Heart right ventricle (tissue), 16 donors: ENCODE results near the gene XRCC6. TPM values are rescaled to one million over a fixed set of nuclear protein-coding genes. Genes with fewer than 3 reads are reported as not detected.

Experiments
- ATAC-seq, 8 donors: fragments of 200-7000 bp; cut with Tn5 transposase; one replicate each; pipeline ENCODE4 v1.9.1; 2020; ENCODE audit warnings: mild to moderate bottlenecking in 8 of 8, moderate library complexity in 8 of 8, moderate number of reproducible peaks in 1 of 8
- DNase-seq, 2 donors: peaks; one replicate each; pipeline ENCODE4 v3.0.0-alpha.2; 2020
- H3K27ac ChIP-seq, 10 donors: fragments of 200-600 bp; sonication (generic) in 2 of 10; one replicate each; pipeline versions ENCODE4 v1.5.0 to v1.8.0; 2020 to 2022; ENCODE audit warnings: mild to moderate bottlenecking in 3 of 10
- H3K27me3 ChIP-seq, 7 donors: fragments of 200-600 bp; one replicate each; pipeline ENCODE4 v1.8.0; 2021 to 2022; ENCODE audit warnings: mild to moderate bottlenecking in 2 of 7
- H3K36me3 ChIP-seq, 9 donors: fragments of 200-600 bp; sonication (generic) in 1 of 9; one replicate each; pipeline versions ENCODE4 v1.5.0 to v1.8.0; 2020 to 2022; ENCODE audit warnings: mild to moderate bottlenecking in 2 of 9
- H3K4me1 ChIP-seq, 9 donors: fragments of 200-600 bp; sonication (generic) in 1 of 9; one replicate each; pipeline versions ENCODE4 v1.5.0 to v1.8.0; 2020 to 2022; ENCODE audit warnings: mild to moderate bottlenecking in 4 of 9
- H3K4me3 ChIP-seq, 10 donors: fragments of 200-600 bp; sonication (generic) in 2 of 10; one replicate each; pipeline versions ENCODE4 v1.5.0 to v1.8.0; 2020 to 2022; ENCODE audit warnings: mild to moderate bottlenecking in 7 of 10, moderate library complexity in 2 of 10
- H3K9me3 ChIP-seq, 11 donors: fragments of 200-600 bp in 10 of 11; sonication (generic) in 2 of 11; one replicate each; pipeline versions ENCODE4 v1.5.0 to v1.8.0; 2013 to 2022; ENCODE audit warnings: mild to moderate bottlenecking in 2 of 11, control low read depth in 1 of 11, moderate library complexity in 1 of 11
- WGBS, 2 donors: extraction: QIAGEN DNeasy Blood & Tissue Kit; methylation state at CpG; one replicate each; pipeline ENCODE4 v1.1.7; 2013; ENCODE audit warnings: inconsistent platforms in 1 of 2; 5-methylcytosine and 5-hydroxymethylcytosine counted together
- intact Hi-C, 10 donors: fragments of 100-400 bp; cut with DNase I; formaldehyde crosslinking; loops; one replicate each; pipeline versions ENCODE4 v1.11.1 to v1.14.2; 2022
- polyA plus RNA-seq, 2 donors: library from polyadenylated mRNA; stranded (reverse); fragments of 200-250 nt; gene quantifications; one replicate each; pipeline ENCODE4 v1.2.3, GENCODE V29; 2013
- total RNA-seq, 10 donors: library from RNA; stranded (reverse); fragmentation: NEBNext Ultra II Directional in 3 of 10; extraction: Animal tissue kit (Norgen Biotek cat#: 25700) in 3 of 10; gene quantifications; one replicate each; pipeline versions ENCODE4 v1.2.1 to v1.2.4, GENCODE V29; 2021 to 2023
- TF ChIP-seq, protein P1 (sequence below), 9 donors: fragments of 200-600 bp; sonication (generic) in 2 of 9; IDR thresholded peaks; one replicate each; pipeline versions ENCODE4 v1.5.0 to v1.8.0; 2021 to 2022; ENCODE audit warnings: antibody characterized with exemption in 9 of 9, mild to moderate bottlenecking in 5 of 9, moderate library complexity in 1 of 9
- donor health status: Arrhythmogenic right ventricular cardiomyopathy.
- donor health status: ischemic (EF 13 %, LVEDD 7.1; RV severe dilation, severe dysfunction).
- donor health status: healthy with polysubstance abuse.
- donor health status: DM: no; HTN: yes; CAD: no.
- donor health status: DM: no; HTN: no; CAD: no.
- donor health status: ischemic (EF 25% LVEDD 6.9; RV normal size, moderate dysfunction).
- donor health status: ischemic (EF 25% LVEDD 5.7; RV mildly dilated, moderate dysfunction).
- donor health status: healthy.
- donor health status: DM: yes; HTN: yes; CAD: no.
- donor health status: Ischemic cardiomyopathy.
- donor health status: ischemic (EF 35%, LVEDD 5.7; RV mildly dilated, moderate dysfunction).
- donor health status: nonischemic (EF 11% LVEDD 7.7; RV severe dilation, severe dysfunction).
- donor health status: DM: yes; HTN: yes; CAD: no.
- donor health status: PGD.
- donor health status: ischemic (EF 29% LVEDD 5.4; RV normal size, mild dysfunction).
- donor health status: nonischemic (EF 23%, LVEDD 6.1; RV moderate dilation, normal function).

XRCC6 gene
- total and polyA plus RNA-seq, 12 donors: 103 to 192 (median 181) TPM

DNA sequence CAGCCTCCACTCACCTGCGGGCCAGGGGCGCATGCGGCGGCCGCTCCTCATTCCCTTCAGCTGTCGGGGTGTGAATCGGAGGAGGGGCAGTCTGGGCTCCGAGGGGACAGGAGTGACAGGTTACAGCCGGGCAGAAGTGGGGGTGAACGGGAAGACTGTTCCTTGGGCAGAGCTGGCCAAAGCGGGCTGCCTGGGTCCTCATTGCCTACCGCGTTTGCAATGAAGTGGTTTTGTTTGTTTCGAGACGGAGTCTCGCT is 78.9 kb downstream of the XRCC6 start:
- no peak for ATAC-seq
- Histone ChIP-seq H3K27me3 (no peaks in the 10 kb centered on the region), H3K9me3 (no peaks in the 10 kb centered on the region), H3K27ac (no peak overlapping the region), H3K4me1 (peaks cover 4 to 25% (median 19%) of the 10 kb centered on the region in 9 donors), H3K4me3 (no peak overlapping the region), H3K36me3 (no peaks in the 10 kb centered on the region)
- WGBS, 2 donors: 95 to 96% methylated on average over 16 of the region's 16 CpGs
- intact Hi-C loops: no loop called here
- DNase-seq: no peak
- TF ChIP-seq, protein P1, sequence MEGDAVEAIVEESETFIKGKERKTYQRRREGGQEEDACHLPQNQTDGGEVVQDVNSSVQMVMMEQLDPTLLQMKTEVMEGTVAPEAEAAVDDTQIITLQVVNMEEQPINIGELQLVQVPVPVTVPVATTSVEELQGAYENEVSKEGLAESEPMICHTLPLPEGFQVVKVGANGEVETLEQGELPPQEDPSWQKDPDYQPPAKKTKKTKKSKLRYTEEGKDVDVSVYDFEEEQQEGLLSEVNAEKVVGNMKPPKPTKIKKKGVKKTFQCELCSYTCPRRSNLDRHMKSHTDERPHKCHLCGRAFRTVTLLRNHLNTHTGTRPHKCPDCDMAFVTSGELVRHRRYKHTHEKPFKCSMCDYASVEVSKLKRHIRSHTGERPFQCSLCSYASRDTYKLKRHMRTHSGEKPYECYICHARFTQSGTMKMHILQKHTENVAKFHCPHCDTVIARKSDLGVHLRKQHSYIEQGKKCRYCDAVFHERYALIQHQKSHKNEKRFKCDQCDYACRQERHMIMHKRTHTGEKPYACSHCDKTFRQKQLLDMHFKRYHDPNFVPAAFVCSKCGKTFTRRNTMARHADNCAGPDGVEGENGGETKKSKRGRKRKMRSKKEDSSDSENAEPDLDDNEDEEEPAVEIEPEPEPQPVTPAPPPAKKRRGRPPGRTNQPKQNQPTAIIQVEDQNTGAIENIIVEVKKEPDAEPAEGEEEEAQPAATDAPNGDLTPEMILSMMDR (IDR thresholded peaks at IDR 0.05): no peak

DNA sequence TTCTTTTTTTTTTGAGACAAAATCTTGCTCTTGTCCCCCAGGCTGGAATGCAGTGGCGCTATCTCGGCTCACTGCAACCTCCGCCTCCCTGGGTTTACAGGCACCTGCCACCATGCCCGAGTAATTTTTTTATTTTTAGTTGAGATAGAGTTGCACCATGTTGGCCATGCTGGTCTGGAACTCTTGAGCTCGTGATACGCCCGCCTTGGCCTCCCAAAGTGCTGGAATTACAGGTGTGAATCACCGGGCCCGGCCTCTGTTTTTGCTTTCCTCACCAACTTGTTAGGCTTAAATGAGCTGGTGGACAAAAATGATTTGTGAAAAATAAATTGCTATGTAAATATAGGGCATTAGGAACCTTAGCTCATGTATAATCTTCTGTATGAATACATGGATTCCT is 81.7 kb downstream of the XRCC6 start:
- Histone ChIP-seq H3K36me3 (no peaks in the 10 kb centered on the region), H3K27ac (no peak overlapping the region), H3K9me3 (no peaks in the 10 kb centered on the region), H3K27me3 (no peaks in the 10 kb centered on the region), H3K4me1 (peaks cover 0 to 12% (median 8%) of the 10 kb centered on the region in 9 donors), H3K4me3 (no peak overlapping the region)
- DNase-seq (no peak), ATAC-seq (no peak)
- 88 to 95% methylated on average over 9 of the region's 9 CpGs for WGBS, 2 donors
- TF ChIP-seq, protein P1 (IDR thresholded peaks at IDR 0.05): no peak
- intact Hi-C loops: no loop called here

DNA sequence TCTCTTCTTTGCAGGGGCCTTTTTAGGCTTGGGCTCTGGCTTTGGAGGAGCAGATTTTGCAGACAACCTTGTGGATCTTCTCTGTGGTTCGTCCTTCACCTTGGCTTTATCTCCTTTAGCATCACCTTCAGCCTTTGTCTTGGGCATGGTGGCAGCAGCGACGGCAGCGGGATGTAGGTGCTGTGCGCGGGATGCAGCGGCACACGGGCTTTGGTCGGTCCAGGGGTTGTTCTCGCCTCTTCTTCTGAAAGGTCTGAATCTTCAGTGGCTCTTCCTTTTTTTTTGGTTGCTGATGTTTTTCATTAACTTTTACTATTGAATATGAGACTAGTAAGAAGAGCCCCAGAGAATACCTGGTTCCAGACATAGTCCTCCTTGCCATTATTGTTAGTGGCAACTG is 88.2 kb downstream of the XRCC6 start:
- DNase-seq: no peak

DNA sequence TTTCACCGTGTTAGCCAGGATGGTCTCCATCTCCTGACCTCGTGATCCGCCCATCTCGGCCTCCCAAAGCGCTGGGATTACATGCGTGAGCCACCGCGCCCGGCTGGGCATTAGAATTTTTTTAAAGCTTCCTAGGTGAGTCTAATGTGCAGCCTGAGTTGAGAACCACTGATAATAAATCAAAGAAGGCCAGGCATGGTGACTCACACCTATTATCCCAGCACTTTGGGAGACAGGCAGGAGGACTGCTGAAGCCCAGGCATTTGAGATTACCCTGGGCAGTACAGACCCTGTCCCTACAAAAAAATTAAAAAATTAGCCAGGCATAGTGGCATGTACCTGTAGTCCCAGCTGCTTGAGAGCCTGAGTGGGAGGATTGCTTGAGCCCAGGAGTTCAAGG is 91.9 kb downstream of the XRCC6 start:
- no peak for ATAC-seq
- H3K9me3 ChIP-seq: no peaks in the 10 kb centered on the region

More for the DNA sequence above, 88.2 kb downstream of the XRCC6 start:
- Histone ChIP-seq H3K4me3 (no peak overlapping the region), H3K27ac (no peak overlapping the region), H3K9me3 (no peaks in the 10 kb centered on the region), H3K36me3 (no peaks in the 10 kb centered on the region), H3K27me3 (no peaks in the 10 kb centered on the region), H3K4me1 (no peaks in the 10 kb centered on the region)
- intact Hi-C loops: no loop called here
- ATAC-seq: no peak
- TF ChIP-seq, protein P1 (IDR thresholded peaks at IDR 0.05): no peak
- 89 to 91% methylated on average over 10 of the region's 10 CpGs for WGBS, 2 donors

More for the DNA sequence above, 91.9 kb downstream of the XRCC6 start:
- Histone ChIP-seq H3K4me1 (no peaks in the 10 kb centered on the region), H3K4me3 (no peak overlapping the region), H3K27ac (no peak overlapping the region), H3K36me3 (no peaks in the 10 kb centered on the region), H3K27me3 (no peaks in the 10 kb centered on the region)
- WGBS, 2 donors: 95% methylated on average over 9 of the region's 9 CpGs
- TF ChIP-seq, protein P1 (IDR thresholded peaks at IDR 0.05): no peak
- intact Hi-C loops: no loop called here
- no peak for DNase-seq

Other genes starting within 250 kb of the XRCC6 start
- gene TEF, start 239.4 kb upstream of the XRCC6 start, total RNA-seq: 10 to 100 TPM in 9 of 10 donors, 1 to 10 TPM in 1; 8.6 to 29.1 (median 18.4) TPM
- 10 to 100 TPM in 1 of 2 donors, 1 to 10 TPM in 1; 5.5 to 10.6 TPM for gene TEF, start 239.4 kb upstream of the XRCC6 start, polyA plus RNA-seq
- 10 to 100 TPM; 26.4 to 84.9 (median 47.9) TPM for gene TOB2, start 174.5 kb upstream of the XRCC6 start, total RNA-seq
- 10 to 100 TPM; 29.2 to 33.8 TPM for gene TOB2, start 174.5 kb upstream of the XRCC6 start, polyA plus RNA-seq
- 10 to 100 TPM; 13.3 to 27.2 (median 20.2) TPM for gene PHF5A, start 152.6 kb upstream of the XRCC6 start, total RNA-seq
- 10 to 100 TPM; 36.3 to 41.3 TPM for gene PHF5A, start 152.6 kb upstream of the XRCC6 start, polyA plus RNA-seq
- 1,000 to 10,000 TPM in 1 of 10 donors, 100 to 1,000 TPM in 9; 587 to 1,020 (median 900) TPM for gene ACO2, start 152.2 kb upstream of the XRCC6 start, total RNA-seq
- gene ACO2, start 152.2 kb upstream of the XRCC6 start, polyA plus RNA-seq: 100 to 1,000 TPM; 180 to 375 TPM
- 10 to 100 TPM; 13.3 to 25.8 (median 16.9) TPM for gene POLR3H, start 76.8 kb upstream of the XRCC6 start, total RNA-seq
- 10 to 100 TPM; 24.4 to 34.9 TPM for gene POLR3H, start 76.8 kb upstream of the XRCC6 start, polyA plus RNA-seq
- gene CSDC2, start 60.3 kb upstream of the XRCC6 start, total RNA-seq: 100 to 1,000 TPM; 112 to 301 (median 137) TPM
- gene CSDC2, start 60.3 kb upstream of the XRCC6 start, polyA plus RNA-seq: 100 to 1,000 TPM; 300 to 410 TPM
- 10 to 100 TPM; 13.8 to 26.6 (median 21.9) TPM for gene PMM1, start 31.5 kb upstream of the XRCC6 start, total RNA-seq
- gene PMM1, start 31.5 kb upstream of the XRCC6 start, polyA plus RNA-seq: 10 to 100 TPM; 18.1 to 43.5 TPM
- 10 to 100 TPM; 27.6 to 49.6 (median 36.0) TPM for gene DESI1, start 252 bp upstream of the XRCC6 start, total RNA-seq
- gene DESI1, start 252 bp upstream of the XRCC6 start, polyA plus RNA-seq: 10 to 100 TPM; 22.7 to 73.1 TPM
- gene SNU13, start 67.6 kb downstream of the XRCC6 start, total RNA-seq: 100 to 1,000 TPM; 183 to 274 (median 195) TPM
- 100 to 1,000 TPM; 203 to 323 TPM for gene SNU13, start 67.6 kb downstream of the XRCC6 start, polyA plus RNA-seq
- gene MEI1, start 78.2 kb downstream of the XRCC6 start, total RNA-seq: 1 to 10 TPM in 3 of 10 donors, under 1 TPM in 4, not detected in 3; 0.37 to 1.9 (median 0.71) TPM
- 1 to 10 TPM in 1 of 2 donors, under 1 TPM in 1; 0.52 to 1.3 TPM for gene MEI1, start 78.2 kb downstream of the XRCC6 start, polyA plus RNA-seq
- gene CCDC134, start 179.4 kb downstream of the XRCC6 start, total RNA-seq: 1 to 10 TPM; 2.6 to 7.3 (median 4.0) TPM
- gene CCDC134, start 179.4 kb downstream of the XRCC6 start, polyA plus RNA-seq: 1 to 10 TPM; 1.2 to 1.8 TPM
- gene SREBF2, start 211.8 kb downstream of the XRCC6 start, total RNA-seq: 10 to 100 TPM; 57.1 to 94.3 (median 75.8) TPM
- 10 to 100 TPM; 37.5 to 52.3 TPM for gene SREBF2, start 211.8 kb downstream of the XRCC6 start, polyA plus RNA-seq